SK-N-SH treated with all-trans-retinoic acid at 6 μM for 48 hours (cell line): ENCODE results near the gene PTRH1.

Source experiments
- ATAC-seq: fragments of 200-7000 bp; cut with Tn5 transposase; 3 replicates; pipeline ENCODE4 v1.9.1; 2020; ENCODE audit warnings: mild to moderate bottlenecking, moderate library complexity
- ARNTL ChIP-seq: fragments of 450-650 bp; formaldehyde crosslinking; IDR thresholded peaks from 2 replicates; pipeline ENCODE4 v1.5.0; 2020; ENCODE audit warnings: low read depth, mild to moderate bottlenecking, moderate library complexity, borderline replicate concordance
- BACH2 ChIP-seq: fragments of 250-450 bp; sonication (Bioruptor Pico); IDR thresholded peaks from 2 replicates; pipeline ENCODE4 v1.9.0; 2021; ENCODE audit warnings: mild to moderate bottlenecking, borderline replicate concordance
- CREB5 ChIP-seq: fragments of 250-450 bp; sonication (Bioruptor Pico); IDR thresholded peaks from 2 replicates; pipeline ENCODE4 v1.5.1; 2020; ENCODE audit warnings: low read depth, mild to moderate bottlenecking, moderate library complexity
- CSRNP3 ChIP-seq: fragments of 250-450 bp; sonication (Bioruptor Pico); IDR thresholded peaks from 2 replicates; pipeline ENCODE4 v1.5.1; 2021; ENCODE audit warnings: mild to moderate bottlenecking, moderate library complexity
- ESRRG ChIP-seq: fragments of 250-450 bp; sonication (Bioruptor Pico); IDR thresholded peaks from 2 replicates; pipeline ENCODE4 v1.6.1; 2021; ENCODE audit warnings: mild to moderate bottlenecking
- ISL1 ChIP-seq: fragments of 250-450 bp; sonication (Bioruptor Pico); IDR thresholded peaks from 2 replicates; pipeline ENCODE4 v2.1.2; 2022; ENCODE audit warnings: mild to moderate bottlenecking, moderate library complexity
- OSR1 ChIP-seq: fragments of 250-450 bp; sonication (Bioruptor Pico); IDR thresholded peaks from 2 replicates; pipeline ENCODE4 v1.8.0; 2022; ENCODE audit warnings: moderate library complexity, mild to moderate bottlenecking, inconsistent platforms
- POU6F1 ChIP-seq: fragments of 250-450 bp; sonication (Bioruptor Pico); IDR thresholded peaks from 2 replicates; pipeline ENCODE4 v1.8.0; 2021; ENCODE audit warnings: low read depth, mild to moderate bottlenecking, moderate library complexity, borderline replicate concordance
- PPARA ChIP-seq: fragments of 250-450 bp; sonication (Bioruptor Pico); IDR thresholded peaks from 2 replicates; pipeline ENCODE4 v1.5.0; 2020; ENCODE audit warnings: mild to moderate bottlenecking, borderline replicate concordance
- RARB ChIP-seq: fragments of 250-450 bp; sonication (Bioruptor Pico); IDR thresholded peaks from 2 replicates; pipeline ENCODE4 v1.8.0; 2021; ENCODE audit warnings: mild to moderate bottlenecking, moderate library complexity
- SNAI2 ChIP-seq: fragments of 250-450 bp; sonication (Bioruptor Pico); IDR thresholded peaks from 2 replicates; pipeline ENCODE4 v1.5.0; 2020; ENCODE audit warnings: mild to moderate bottlenecking, moderate library complexity
- TCF4 ChIP-seq: fragments of 250-450 bp; sonication (Bioruptor Pico); IDR thresholded peaks from 2 replicates; pipeline ENCODE4 v1.8.0; 2021; ENCODE audit warnings: mild to moderate bottlenecking, moderate library complexity, borderline replicate concordance
- TOX ChIP-seq: fragments of 250-450 bp; sonication (Bioruptor Pico); IDR thresholded peaks from 2 replicates; pipeline ENCODE4 v1.8.0; 2021; ENCODE audit warnings: mild to moderate bottlenecking, moderate library complexity, borderline replicate concordance
- TSHZ2 ChIP-seq: fragments of 250-450 bp; sonication (Bioruptor Pico); IDR thresholded peaks from 2 replicates; pipeline ENCODE4 v1.5.0; 2020; ENCODE audit warnings: mild to moderate bottlenecking, moderate library complexity
- ZFP30 ChIP-seq: fragments of 450-650 bp; formaldehyde crosslinking; IDR thresholded peaks from 2 replicates; pipeline ENCODE4 v1.5.0; 2022; ENCODE audit warnings: mild to moderate bottlenecking, moderate library complexity
- ZNF565 ChIP-seq: fragments of 450-650 bp; formaldehyde crosslinking; conservative IDR thresholded peaks from 2 replicates; pipeline ENCODE4 v1.5.0; 2020; ENCODE audit warnings: low read depth, mild to moderate bottlenecking, moderate library complexity
- ZNF70 ChIP-seq: fragments of 450-650 bp; formaldehyde crosslinking; IDR thresholded peaks from 2 replicates; pipeline ENCODE4 v1.5.0; 2020; ENCODE audit warnings: mild to moderate bottlenecking, moderate library complexity
- ZNF8 ChIP-seq: fragments of 450-650 bp; formaldehyde crosslinking; IDR thresholded peaks from 2 replicates; pipeline ENCODE4 v1.5.0; 2020; ENCODE audit warnings: mild to moderate bottlenecking, moderate library complexity

PTRH1 gene

GRCh38 chr9:127754099-127755060, 38.9 kb upstream of the PTRH1 start (continued):
- TF ChIP-seq ARNTL (CRISPR knock-in tag), result no peak
- TF ChIP-seq, all 23 proteins: peak for 0

- TF ChIP-seq TOX (CRISPR knock-in tag), result no peak
- TF ChIP-seq RARB, result no peak
- TF ChIP-seq ZNF565, result no peak
- no peak for TF ChIP-seq CREB5 (CRISPR knock-in tag)
- TF ChIP-seq OSR1, result no peak
- no peak for TF ChIP-seq ZNF8 (CRISPR knock-in tag)
- TF ChIP-seq ZNF70 (CRISPR knock-in tag), result no peak
- TF ChIP-seq PPARA (CRISPR knock-in tag), result no peak
- no peak for TF ChIP-seq ARNTL (CRISPR knock-in tag)
- TF ChIP-seq SNAI2, result no peak
- no peak for TF ChIP-seq BACH2 (CRISPR knock-in tag)
- no peak for TF ChIP-seq ISL1 (CRISPR knock-in tag)
- TF ChIP-seq POU6F1 (CRISPR knock-in tag), result no peak
- TF ChIP-seq ESRRG, result no peak
- ATAC-seq, result no peak
Measured at GRCh38 chr9:127753622-127754021, 38.2 kb upstream of the PTRH1 start.

GRCh38 chr9:127753148-127753547, 37.7 kb upstream of the PTRH1 start:
- ATAC-seq, result no peak
- no peak for TF ChIP-seq ZNF565
- no peak for TF ChIP-seq TCF4 (CRISPR knock-in tag)
- TF ChIP-seq ZFP30 (CRISPR knock-in tag), result no peak
- TF ChIP-seq RARB, result no peak
- TF ChIP-seq PPARA (CRISPR knock-in tag), result no peak
- no peak for TF ChIP-seq CREB5 (CRISPR knock-in tag)
- no peak for TF ChIP-seq TSHZ2 (CRISPR knock-in tag)
- no peak for TF ChIP-seq CSRNP3 (CRISPR knock-in tag)
